IPS DF 19.7 (cell line): Measurements from ENCODE around the gene RPS3A.
"Not testable (repeated sequence)": the region's sequence is repeated elsewhere in the genome, so short reads cannot be mapped to it uniquely, and the experiment has no call there.

Source experiments
- DNase-seq: peaks from one replicate; pipeline ENCODE4 v3.0.0-alpha.2; 2013; ENCODE audit warnings: low read depth, low spot score

Gene RPS3A

GRCh38 chr4:151099229-151099975 is at the start of gene RPS3A:
RPS3A (plus strand) TSS chr4:151099628; CDS start chr4:151099653, 25 bp downstream.
- peak; percentile 86 for DNase-seq

- no peak for DNase-seq
These were observed 46.6 kb upstream of the RPS3A start for GRCh38 chr4:151052785-151053184.

GRCh38 chr4:151055539-151055938 is 43.9 kb upstream of the RPS3A start:
- DNase-seq: no peak

GRCh38 chr4:151063143-151063542 is 36.3 kb upstream of the RPS3A start:
- not testable (repeated sequence) for DNase-seq

- DNase-seq: no peak
These were observed 32.0 kb upstream of the RPS3A start for GRCh38 chr4:151067316-151067970.

- DNase-seq: no peak
These were observed 25.0 kb upstream of the RPS3A start for GRCh38 chr4:151074416-151074916.

GRCh38 chr4:151077978-151078377 is 21.4 kb upstream of the RPS3A start:
- not testable (repeated sequence) for DNase-seq

- no peak for DNase-seq
These were observed 12.0 kb upstream of the RPS3A start for GRCh38 chr4:151087467-151087866.

- DNase-seq: no peak
These were observed 8.4 kb upstream of the RPS3A start for GRCh38 chr4:151091047-151091446.

GRCh38 chr4:151092488-151092887 is 6.9 kb upstream of the RPS3A start:
- DNase-seq: no peak

GRCh38 chr4:151093203-151093602 is 6.2 kb upstream of the RPS3A start:
- DNase-seq: no peak

- DNase-seq: no peak
These were observed 5.1 kb upstream of the RPS3A start for GRCh38 chr4:151094290-151094751.

GRCh38 chr4:151095142-151095541 is 4.3 kb upstream of the RPS3A start:
- no peak for DNase-seq

- no peak for DNase-seq
These were observed 1.7 kb upstream of the RPS3A start for GRCh38 chr4:151097759-151098158.

GRCh38 chr4:151098979-151099228 is 524 bp upstream of the RPS3A start:
- no peak for DNase-seq

- no peak for DNase-seq
These were observed 569 bp downstream of the RPS3A start for GRCh38 chr4:151099976-151100417.

- DNase-seq: no peak
These were observed 1.1 kb downstream of the RPS3A start for GRCh38 chr4:151100531-151100930.

- no peak for DNase-seq
These were observed 4.3 kb downstream of the RPS3A start for GRCh38 chr4:151103758-151104157.

GRCh38 chr4:151104621-151105020 is 5.2 kb downstream of the RPS3A start:
- no peak for DNase-seq

GRCh38 chr4:151105454-151106032 is 6.1 kb downstream of the RPS3A start:
- no peak for DNase-seq

GRCh38 chr4:151107063-151107462 is 7.6 kb downstream of the RPS3A start:
- DNase-seq: no peak

GRCh38 chr4:151110236-151110635 is 10.8 kb downstream of the RPS3A start:
- DNase-seq: no peak

GRCh38 chr4:151114338-151114737 is 14.9 kb downstream of the RPS3A start:
- no peak for DNase-seq
